Esophagus squamous epithelium (tissue), 5 donors: ENCODE data around the gene GZMA. TPM values are rescaled to one million over a fixed set of nuclear protein-coding genes. Genes with fewer than 3 reads are reported as not detected.

Experiments
- DNase-seq: peaks from one replicate; lab custom pipeline; 2025; lab: John Stamatoyannopoulos, UW
- H3K27ac ChIP-seq, 4 donors: fragments of 200-600 bp; sonication (generic); one replicate each; pipeline ENCODE4 v1.5.1; 2016 to 2019; ENCODE audit warnings: mild to moderate bottlenecking in 1 of 4
- H3K27me3 ChIP-seq, 4 donors: fragments of 200-600 bp; sonication (generic); 1 replicate in 3 of 4; 2 replicates in 1 of 4; pipeline versions ENCODE4 v1.5.1 to v1.6.0; 2017 to 2021; ENCODE audit warnings: antibody characterized with exemption in 1 of 4
- H3K36me3 ChIP-seq, 3 donors: fragments of 200-600 bp; sonication (generic); one replicate each; pipeline ENCODE4 v1.5.1; 2016 to 2019
- H3K4me1 ChIP-seq, 3 donors: fragments of 200-600 bp; sonication (generic); one replicate each; pipeline ENCODE4 v1.5.1; 2017 to 2019
- H3K4me3 ChIP-seq, 4 donors: fragments of 200-600 bp; sonication (generic); 1 replicate in 3 of 4; 2 replicates in 1 of 4; pipeline ENCODE4 v1.5.1; 2016 to 2019; ENCODE audit warnings: mild to moderate bottlenecking in 2 of 4, moderate library complexity in 1 of 4
- H3K9me3 ChIP-seq, 3 donors: fragments of 200-600 bp; sonication (generic); one replicate each; pipeline ENCODE4 v1.5.1; 2016 to 2019
- POLR2A ChIP-seq, 4 donors: fragments of 450-650 bp; IDR thresholded peaks; one replicate each; pipeline ENCODE4 v1.6.1; 2017; ENCODE audit warnings: antibody characterized with exemption in 4 of 4, mild to moderate bottlenecking in 4 of 4, moderate library complexity in 3 of 4
- WGBS, 2 donors: methylation state at CpG; one replicate each; pipeline ENCODE4 v1.1.5; 2018; 5-methylcytosine and 5-hydroxymethylcytosine counted together
- intact Hi-C: fragments of 100-400 bp; cut with DNase I; formaldehyde crosslinking; loops from one replicate; pipeline ENCODE4 v1.15.0; 2022
- total RNA-seq, 4 donors: library from RNA; depleted of rRNA; stranded (reverse); fragments of >200 nt; gene quantifications; one replicate each; pipeline ENCODE4 v1.1.0, GENCODE V29; 2016
- TF ChIP-seq, protein P1 (sequence below), 6 experiments: fragments of 450-650 bp in 4 of 6; fragments of 200-600 bp in 2 of 6; sonication (generic) in 2 of 6; IDR thresholded peaks; one replicate each; pipeline ENCODE4 v1.5.1; 2016 to 2019; ENCODE audit warnings: antibody characterized with exemption in 6 of 6, mild to moderate bottlenecking in 4 of 6, moderate library complexity in 4 of 6
- donor health status: DM: yes; HTN: yes; CAD: no.

GZMA gene
- total RNA-seq, result 1 to 10 TPM; 2.0 to 6.7 (median 3.0) TPM

DNA sequence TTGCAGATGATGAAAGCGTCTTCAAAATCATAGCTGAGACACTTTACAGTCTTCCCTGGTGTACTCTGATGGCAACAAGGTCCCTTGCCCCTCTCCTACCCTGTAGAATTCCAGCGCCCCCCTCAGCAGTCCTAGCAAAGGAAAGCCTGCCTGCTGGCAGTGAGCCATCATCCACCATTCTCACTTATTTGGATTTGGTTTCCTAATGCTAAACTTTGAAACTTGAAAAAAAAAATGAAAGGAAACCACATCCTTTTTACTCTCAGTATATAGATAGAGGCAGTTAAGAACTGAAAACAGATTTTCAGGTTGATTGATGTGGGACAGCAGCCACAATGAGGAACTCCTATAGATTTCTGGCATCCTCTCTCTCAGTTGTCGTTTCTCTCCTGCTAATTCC, at the start of gene GZMA:
TSS of gene GZMA (plus strand) at position 299 of the 400 bp plus-strand sequence. CDS start at position 336, 37 bp downstream.
- Histone ChIP-seq H3K9me3 (no peaks in the 10 kb centered on the region), H3K27ac (peak within 1 kb of the TSS in 2 of 4 donors; percentile 9 to 50), H3K4me1 (no peaks in the 10 kb centered on the region), H3K36me3 (no peaks in the 10 kb centered on the region), H3K27me3 (no peaks in the 10 kb centered on the region), H3K4me3 (peak within 1 kb of the TSS in 2 of 4 donors; percentile 6 to 10)
- no peak for DNase-seq
- 31 to 44% methylated on average over 3 of the region's 3 CpGs for WGBS, 2 donors
- TF ChIP-seq, protein P1, sequence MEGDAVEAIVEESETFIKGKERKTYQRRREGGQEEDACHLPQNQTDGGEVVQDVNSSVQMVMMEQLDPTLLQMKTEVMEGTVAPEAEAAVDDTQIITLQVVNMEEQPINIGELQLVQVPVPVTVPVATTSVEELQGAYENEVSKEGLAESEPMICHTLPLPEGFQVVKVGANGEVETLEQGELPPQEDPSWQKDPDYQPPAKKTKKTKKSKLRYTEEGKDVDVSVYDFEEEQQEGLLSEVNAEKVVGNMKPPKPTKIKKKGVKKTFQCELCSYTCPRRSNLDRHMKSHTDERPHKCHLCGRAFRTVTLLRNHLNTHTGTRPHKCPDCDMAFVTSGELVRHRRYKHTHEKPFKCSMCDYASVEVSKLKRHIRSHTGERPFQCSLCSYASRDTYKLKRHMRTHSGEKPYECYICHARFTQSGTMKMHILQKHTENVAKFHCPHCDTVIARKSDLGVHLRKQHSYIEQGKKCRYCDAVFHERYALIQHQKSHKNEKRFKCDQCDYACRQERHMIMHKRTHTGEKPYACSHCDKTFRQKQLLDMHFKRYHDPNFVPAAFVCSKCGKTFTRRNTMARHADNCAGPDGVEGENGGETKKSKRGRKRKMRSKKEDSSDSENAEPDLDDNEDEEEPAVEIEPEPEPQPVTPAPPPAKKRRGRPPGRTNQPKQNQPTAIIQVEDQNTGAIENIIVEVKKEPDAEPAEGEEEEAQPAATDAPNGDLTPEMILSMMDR (IDR thresholded peaks at IDR 0.05), result no peak
- no peak for TF ChIP-seq POLR2A (IDR thresholded peaks at IDR 0.05)
- intact Hi-C loops, result no loop called here

DNA sequence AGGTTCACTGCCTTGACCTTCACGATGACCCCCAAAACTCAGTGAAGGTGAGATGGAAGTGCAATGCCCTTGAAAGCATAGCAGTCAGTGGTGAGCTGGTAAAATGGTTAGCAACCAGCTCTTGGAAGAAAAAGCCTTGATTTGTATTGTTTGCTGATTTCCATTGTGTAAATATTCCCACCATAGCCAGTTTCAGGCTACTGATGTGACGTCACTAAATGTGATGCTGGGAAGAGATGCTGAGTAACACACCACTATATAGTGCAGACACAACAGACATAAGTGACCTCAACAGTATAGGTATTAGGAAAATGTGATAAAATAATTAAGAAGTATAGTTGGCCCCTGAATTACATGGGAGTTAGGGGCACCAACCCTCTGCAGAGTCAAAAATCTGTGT, 47.3 kb upstream of the GZMA start:
- 71 to 85% methylated on average over 2 of the region's 2 CpGs for WGBS, 2 donors
- Histone ChIP-seq H3K4me3 (no peak overlapping the region), H3K36me3 (no peaks in the 10 kb centered on the region), H3K27me3 (no peaks in the 10 kb centered on the region), H3K4me1 (no peaks in the 10 kb centered on the region), H3K27ac (no peak overlapping the region), H3K9me3 (peaks cover 0 to 9% (median 0%) of the 10 kb centered on the region in 3 donors)
- TF ChIP-seq POLR2A (IDR thresholded peaks at IDR 0.05), result no peak
- TF ChIP-seq, protein P1 (IDR thresholded peaks at IDR 0.05), result no peak
- no peak for DNase-seq
- intact Hi-C loops, result no loop called here

DNA sequence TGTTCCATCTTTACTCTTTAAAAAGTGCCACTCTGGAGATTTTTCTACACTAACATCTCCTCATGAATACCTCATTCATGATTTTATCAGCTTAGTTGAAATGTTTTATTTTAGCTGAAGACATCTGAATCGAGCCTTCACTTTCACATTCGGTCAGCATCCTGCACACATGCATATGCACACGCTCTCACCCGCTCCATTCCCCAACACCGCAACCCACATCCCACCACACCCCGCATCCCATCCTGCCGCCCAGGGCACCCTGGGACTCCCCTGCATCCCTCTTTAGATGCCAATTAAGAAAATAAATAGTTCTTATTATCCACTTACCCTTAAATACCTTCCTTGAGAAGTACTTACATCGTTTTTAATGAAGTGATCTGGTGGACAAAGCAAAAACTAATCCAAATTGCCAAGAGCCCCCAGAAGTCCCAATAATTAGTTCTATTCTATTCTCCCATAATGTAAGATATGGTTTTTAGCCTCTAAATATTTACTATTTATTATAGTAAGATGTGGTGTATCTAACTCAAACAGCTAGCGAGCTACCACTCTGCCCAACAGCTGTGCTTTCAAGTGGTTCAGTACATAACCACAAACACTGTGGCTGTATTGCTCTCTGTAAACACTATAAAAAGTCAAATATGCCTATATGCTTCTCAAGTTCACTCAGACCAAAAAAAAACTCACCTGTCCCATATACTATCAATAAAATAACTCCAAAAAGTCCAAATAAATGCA, 40.2 kb upstream of the GZMA start:
- DNase-seq, result no peak
- Histone ChIP-seq H3K4me1 (no peaks in the 10 kb centered on the region), H3K27ac (no peak overlapping the region), H3K36me3 (no peaks in the 10 kb centered on the region), H3K4me3 (no peak overlapping the region), H3K9me3 (no peaks in the 10 kb centered on the region), H3K27me3 (peaks cover 0 to 4% (median 0%) of the 10 kb centered on the region in 4 donors)
- TF ChIP-seq, protein P1 (IDR thresholded peaks at IDR 0.05), result no peak
- 60 to 86% methylated on average over 9 of the region's 9 CpGs for WGBS, 2 donors
- intact Hi-C loops, result no loop called here

DNA sequence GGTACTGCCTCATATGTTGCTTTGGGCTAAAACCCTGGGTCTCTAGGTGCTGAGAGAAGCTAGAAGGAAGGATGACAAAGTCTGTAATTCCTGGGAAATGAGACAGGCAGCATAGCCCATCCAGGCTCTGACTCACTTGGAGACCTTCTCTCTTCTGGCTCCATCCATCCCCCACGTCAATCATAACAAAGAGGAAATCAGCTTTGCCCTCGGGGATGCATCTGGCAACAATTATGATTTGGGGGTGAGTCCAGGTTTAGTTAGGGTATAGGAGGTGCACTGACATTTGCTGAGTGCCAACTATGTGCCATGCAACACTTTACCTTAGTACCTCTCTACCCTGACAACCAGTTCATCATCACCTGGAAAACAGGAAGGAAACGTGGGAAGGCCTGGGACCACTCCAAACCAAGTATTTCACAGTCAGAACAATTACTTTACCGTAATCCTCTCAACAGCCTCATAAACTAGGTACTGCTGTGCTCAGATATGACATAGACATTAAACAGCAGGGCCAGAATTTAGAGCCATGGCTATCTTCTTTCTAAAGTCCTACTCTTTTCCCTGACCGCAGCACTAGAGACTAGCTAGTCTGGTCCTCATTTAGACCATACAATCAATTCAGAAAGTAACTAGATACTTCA, 39.1 kb upstream of the GZMA start:
- H3K36me3 ChIP-seq, result no peaks in the 10 kb centered on the region
- intact Hi-C loops, result no loop called here
- WGBS, 2 donors, result 45 to 59% methylated on average over 4 to 5 of the region's 5 CpGs
- peaks cover 0 to 4% (median 0%) of the 10 kb centered on the region in 4 donors for H3K27me3 ChIP-seq
- no peaks in the 10 kb centered on the region for H3K9me3 ChIP-seq
- H3K27ac ChIP-seq, result no peak overlapping the region
- DNase-seq, result no peak
- H3K4me1 ChIP-seq, result no peaks in the 10 kb centered on the region
- TF ChIP-seq, protein P1 (IDR thresholded peaks at IDR 0.05), result no peak
- TF ChIP-seq POLR2A (IDR thresholded peaks at IDR 0.05), result no peak
- H3K4me3 ChIP-seq, result no peak overlapping the region

DNA sequence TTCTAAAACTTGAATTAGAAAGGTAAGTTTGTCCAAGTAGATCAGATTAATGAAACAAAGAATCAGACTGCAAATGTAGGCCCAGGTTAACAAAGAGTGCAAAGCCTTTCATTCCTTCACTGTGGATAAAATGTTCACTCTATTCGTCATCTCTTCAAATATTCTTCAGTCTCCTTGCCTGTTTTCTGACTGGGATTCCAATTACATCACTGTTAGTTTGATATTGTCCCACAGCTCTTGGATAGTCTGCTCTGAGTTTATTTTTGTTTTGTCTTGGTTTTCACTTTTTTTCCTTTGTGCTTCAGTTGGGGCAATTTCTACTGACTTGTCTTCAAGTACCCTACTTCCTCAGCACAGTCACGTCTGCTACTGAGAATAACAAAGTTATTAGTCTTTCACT, 38.5 kb upstream of the GZMA start:
- H3K9me3 ChIP-seq, result no peaks in the 10 kb centered on the region
- no peak overlapping the region for H3K27ac ChIP-seq
- no peaks in the 10 kb centered on the region for H3K36me3 ChIP-seq
- no peak for TF ChIP-seq POLR2A (IDR thresholded peaks at IDR 0.05)
- TF ChIP-seq, protein P1 (IDR thresholded peaks at IDR 0.05), result no peak
- no peaks in the 10 kb centered on the region for H3K4me1 ChIP-seq
- no peak for DNase-seq
- peaks cover 0 to 4% (median 0%) of the 10 kb centered on the region in 4 donors for H3K27me3 ChIP-seq
- intact Hi-C loops, result no loop called here
- 62 to 63% methylated on average over 2 of the region's 2 CpGs for WGBS, 2 donors
- no peak overlapping the region for H3K4me3 ChIP-seq
